Activated CD4-positive, CD25-positive, alpha-beta regulatory T cell treated with anti-CD3 and anti-CD28 coated beads, Interleukin-2, amount 50 U/mL, for 24 hours (primary cell): ENCODE data around the gene P2RX2.

Experiments used
- ATAC-seq, 2 donors: fragments of 150-1000 bp; cut with Tn5 transposase; one replicate each; pipeline ENCODE4 v1.10.0; 2021; ENCODE audit warnings: mild to moderate bottlenecking in 1 of 2, moderate library complexity in 1 of 2

P2RX2 gene

DNA sequence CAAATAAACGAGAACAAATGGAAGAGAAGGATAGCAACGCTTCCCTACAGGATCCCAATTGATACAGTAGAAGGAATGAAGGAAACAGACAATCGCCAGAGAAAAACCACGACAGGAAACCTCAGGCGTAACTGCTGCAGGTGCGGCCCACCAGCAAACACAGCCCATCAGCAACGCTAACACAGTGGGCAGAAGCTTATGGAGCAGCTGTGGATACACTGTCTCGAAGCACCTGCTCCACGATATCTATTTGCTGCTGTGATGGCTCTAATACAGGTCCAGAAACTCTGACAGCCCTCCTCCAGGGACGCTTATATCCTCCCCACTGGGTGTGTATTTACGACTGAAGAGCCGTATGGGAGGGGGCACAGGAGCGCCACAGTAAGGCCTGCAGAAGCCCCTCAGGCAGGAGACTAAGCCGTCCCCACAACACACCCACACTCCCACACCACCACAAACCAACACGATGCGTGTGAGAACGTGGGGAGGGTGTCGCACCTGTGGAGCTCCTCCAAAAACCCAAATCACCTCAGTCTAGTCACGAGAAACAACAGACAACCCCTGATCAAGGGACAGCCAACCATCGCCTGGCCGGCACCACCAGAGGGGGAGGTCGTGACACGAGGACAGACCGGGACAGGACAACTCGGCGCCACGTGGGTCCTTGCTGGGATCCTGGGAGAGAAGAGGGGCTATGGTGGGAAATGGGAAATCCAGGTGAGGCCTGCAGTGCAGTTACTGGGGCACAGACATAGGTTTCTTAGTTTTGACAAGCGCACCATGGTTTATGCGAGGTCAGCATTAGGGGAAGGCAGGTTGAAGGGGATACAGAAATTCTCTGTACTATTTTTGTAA lies 44.6 kb downstream of the P2RX2 start:
- ATAC-seq: no peak

DNA sequence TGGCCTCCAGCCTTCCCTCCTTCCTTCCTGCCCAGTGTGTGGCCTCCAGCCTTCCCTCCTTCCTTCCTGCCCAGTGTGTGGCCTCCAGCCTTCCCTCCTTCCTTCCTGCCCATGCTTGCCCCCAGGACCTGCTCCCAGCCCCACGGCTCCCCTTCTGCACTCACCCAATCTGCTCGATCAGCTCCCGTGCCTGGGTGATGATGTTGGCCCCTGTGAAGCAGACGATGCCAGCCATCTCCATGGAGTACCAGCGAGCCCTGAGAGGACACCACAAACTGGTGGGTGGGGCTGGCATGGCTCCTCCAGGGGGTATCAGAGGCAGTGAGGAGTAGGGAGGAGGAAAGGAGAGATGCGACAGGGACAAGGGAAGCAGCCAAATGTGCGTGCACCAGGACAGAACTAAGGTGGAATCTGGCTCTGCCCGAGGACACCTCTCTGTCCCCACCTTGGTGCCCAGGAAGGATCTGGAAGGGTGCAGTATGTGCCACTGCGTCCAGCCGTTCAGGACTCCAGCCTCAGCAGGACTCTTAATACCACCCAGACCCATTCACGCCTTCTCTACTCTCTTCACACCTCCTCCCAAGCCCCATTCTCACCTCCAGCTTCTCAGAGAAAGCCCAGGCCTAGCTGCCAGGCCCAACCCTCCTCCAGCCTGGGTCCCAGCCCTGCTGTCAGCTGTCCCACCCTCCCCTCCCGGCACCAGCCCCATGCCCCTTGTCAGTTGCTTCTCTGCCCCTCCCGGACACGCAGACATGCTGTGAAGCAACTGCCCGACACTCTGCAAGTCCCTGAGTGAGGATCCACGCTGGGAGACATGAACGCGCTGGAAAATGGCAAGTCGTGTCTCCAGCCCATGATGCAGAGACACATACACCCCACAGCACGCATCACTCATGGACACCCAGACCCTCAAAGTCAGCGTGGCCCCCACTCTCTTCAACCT lies 45.9 kb downstream of the P2RX2 start:
- ATAC-seq: no peak

DNA sequence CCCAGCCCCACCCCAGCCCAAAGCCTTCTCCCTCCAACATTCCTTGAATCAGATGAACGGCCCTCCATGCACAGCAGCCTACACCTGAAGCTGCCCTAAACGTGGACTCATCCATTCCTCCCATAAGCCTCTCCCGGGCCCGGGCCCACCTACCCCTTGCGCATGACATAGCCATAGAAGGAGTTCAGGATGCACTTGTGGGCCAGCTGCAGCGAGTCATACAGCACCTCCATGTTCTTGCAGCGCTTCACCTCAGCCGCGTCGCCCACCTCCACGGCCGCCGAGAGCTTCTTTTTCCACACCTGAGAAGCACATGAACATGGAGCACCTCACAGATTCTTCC lies 46.5 kb downstream of the P2RX2 start:
- ATAC-seq: no peak

DNA sequence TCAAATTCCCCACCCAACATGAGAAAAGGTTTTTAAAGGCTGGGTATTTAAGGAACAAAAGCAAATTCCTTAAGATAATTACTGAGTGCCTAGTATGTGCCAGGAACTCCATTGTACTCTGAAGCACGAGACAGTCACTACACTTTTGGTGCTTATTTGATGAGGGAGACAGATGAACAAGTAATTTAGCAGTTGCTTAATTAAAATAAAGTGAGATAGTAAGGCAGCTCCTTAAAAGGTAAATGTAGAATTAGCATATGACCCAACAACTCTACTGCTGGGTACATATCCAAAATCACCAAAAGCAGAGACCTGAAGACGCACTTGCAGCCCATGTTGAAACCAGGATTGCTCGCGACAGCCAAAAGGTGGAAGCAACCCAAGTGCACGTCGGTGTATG lies 47.2 kb downstream of the P2RX2 start:
- no peak for ATAC-seq

DNA sequence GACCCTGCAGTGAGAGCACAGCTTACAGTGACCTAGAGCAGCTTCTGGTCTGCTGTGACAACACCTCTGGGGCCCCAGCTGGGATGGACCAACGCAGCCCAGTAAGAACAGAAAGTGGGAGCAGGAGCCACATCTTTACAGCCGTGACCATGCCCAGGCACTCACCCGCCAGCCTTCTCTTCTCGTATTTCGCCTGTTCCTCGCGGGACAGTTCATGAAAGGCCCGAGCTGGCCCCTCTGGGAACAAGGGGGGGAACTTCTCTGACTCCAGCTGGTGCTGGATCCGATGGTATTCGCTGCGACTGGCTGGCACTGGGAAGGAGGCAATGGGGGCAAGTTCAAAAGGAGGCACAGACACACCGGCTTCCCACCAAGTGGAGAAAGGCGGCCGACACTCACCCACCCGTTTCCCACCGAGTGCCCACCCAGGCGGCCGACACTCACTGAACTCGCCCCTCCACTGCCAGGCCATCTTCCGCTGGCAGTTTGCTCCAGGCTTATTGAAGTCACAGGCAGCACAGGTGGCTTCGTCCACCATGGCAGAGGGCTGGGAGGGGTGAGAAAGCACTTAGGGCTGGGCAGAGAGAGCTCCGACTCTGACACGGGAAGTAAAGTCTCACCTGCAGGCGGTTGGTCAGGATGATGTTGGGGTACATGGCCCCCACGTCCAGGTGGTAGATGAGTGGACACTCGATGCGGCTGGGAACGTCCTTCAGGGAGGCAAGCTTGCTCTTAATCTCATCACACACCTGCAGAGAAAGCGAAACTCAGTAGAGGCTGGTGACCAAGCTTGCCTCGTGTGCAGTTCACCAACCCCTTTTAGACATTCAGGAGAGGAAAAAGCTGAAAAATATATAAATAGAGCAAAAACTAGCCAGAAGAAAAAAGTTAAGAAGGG lies 49.9 kb downstream of the P2RX2 start:
- no peak for ATAC-seq

DNA sequence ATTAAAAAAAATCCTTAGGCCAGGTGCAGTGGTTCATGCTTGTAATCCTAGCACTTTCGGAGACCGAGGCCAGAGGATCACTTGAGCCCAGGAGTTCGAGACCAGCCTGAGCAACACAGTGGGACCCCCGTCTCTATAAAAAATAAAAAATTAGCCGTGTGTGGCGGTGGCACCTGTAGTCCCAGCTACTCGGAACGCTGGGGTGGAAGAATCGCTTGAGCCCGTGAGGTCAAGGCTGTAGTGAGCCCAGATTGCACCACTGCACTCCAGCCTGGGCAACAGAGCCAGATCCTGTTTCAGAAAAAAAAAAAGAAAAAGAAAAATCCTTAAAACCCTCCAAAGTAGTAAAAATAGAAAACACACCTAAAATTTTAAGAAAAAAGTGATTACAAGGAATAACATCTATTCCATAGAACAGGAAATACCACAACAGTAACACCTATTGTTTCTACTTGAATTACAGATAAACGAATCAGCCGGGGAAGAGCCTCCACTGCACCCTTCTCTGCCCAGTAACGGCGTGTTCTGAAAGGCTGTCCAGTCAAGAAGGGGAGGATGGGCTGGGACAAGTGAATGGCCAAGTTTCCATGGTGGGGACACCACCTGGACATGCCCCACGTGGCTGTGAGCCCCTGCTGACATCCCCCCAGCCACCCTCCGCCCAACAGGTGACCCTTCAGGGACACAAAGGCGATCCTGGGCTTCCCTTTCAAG lies 50.7 kb downstream of the P2RX2 start:
- ATAC-seq: no peak
